ENCODE results near the gene LARGE2. TPM values are rescaled to one million over a fixed set of nuclear protein-coding genes. Genes with fewer than 3 reads are reported as not detected.

Gene LARGE2
- under 1 TPM in 2 of 4 donors, not detected in 2; 0.24 to 0.37 TPM for total RNA-seq

DNA sequence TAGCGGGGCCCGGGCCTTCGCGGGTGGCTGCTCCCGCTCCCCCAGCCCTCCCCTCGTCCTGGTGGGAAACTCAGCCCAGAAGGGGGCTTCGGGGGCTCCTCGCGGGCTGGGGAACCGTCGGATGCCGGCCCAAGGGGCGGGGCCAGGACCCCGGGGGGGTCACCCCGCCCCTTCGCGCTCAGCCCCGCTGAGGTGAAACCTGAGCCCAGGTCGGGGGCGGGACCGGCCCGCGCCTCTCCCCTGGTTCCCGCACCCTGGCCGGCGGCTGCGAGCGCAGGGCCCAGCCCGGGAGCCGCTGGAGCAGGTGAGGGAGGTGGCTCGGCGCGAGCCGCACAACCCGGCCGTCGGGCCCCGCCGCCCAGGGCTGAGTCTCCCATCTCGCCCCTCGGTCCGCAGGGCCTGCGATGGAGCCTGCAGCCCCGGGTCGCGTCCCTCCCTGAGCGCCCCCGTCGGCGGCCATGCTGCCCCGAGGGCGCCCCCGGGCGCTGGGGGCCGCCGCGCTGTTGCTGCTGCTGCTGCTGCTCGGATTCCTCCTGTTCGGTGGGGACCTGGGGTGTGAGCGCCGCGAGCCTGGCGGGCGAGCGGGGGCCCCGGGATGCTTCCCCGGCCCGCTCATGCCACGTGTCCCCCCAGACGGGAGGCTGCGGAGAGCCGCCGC lies at the start of gene LARGE2:
Gene LARGE2, plus strand, starts transcription at position 232 of the 658 bp plus-strand sequence. Its CDS starts 227 bp downstream, at position 459.
- TF ChIP-seq CTCF (IDR thresholded peaks at IDR 0.05), result no peak
- ATAC-seq (ENCODE audit: low FRiP score) (no peak), DNase-seq (ENCODE audit: low spot score) (no peak)

- ATAC-seq (ENCODE audit: low FRiP score) (no peak), DNase-seq (ENCODE audit: low spot score) (no peak)
- TF ChIP-seq CTCF (IDR thresholded peaks at IDR 0.05), result no peak
Measured at GRCh38 chr11:45876401-45876800, 46.1 kb upstream of the LARGE2 start.

DNA sequence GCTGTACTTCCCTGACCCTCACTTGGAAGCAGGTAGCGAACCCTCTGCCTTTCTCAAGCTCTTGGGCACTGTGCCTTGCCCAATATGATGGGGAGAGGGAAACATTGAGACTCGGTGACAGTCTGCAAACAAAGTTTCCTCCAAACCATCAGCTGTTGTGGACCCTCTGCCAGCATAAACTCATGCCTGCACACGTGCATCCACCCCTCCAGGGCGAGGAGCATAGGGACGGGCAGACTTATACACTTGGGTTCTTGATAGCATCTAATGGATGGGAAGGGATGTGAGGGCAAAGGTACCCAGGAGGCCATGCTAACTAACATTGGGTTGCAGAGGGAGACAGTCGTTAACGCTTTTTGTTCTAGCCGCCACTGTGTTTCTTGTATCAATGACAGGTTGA lies 45.2 kb upstream of the LARGE2 start:
- DNase-seq (ENCODE audit: low spot score) (no peak), ATAC-seq (ENCODE audit: low FRiP score) (no peak)
- no peak for TF ChIP-seq CTCF (IDR thresholded peaks at IDR 0.05)

- DNase-seq (ENCODE audit: low spot score), result no peak
- ATAC-seq (ENCODE audit: low FRiP score), result no peak
- no peak for TF ChIP-seq CTCF (IDR thresholded peaks at IDR 0.05)
Measured at GRCh38 chr11:45877845-45878244, 44.6 kb upstream of the LARGE2 start.

GRCh38 chr11:45879803-45880686 lies 42.4 kb upstream of the LARGE2 start:
- DNase-seq (ENCODE audit: low spot score) (no peak), ATAC-seq (ENCODE audit: low FRiP score) (peak; percentile 72)
- TF ChIP-seq CTCF (IDR thresholded peaks at IDR 0.05), result no peak

GRCh38 chr11:45880772-45881570 lies 41.5 kb upstream of the LARGE2 start:
- DNase-seq (ENCODE audit: low spot score) (no peak), ATAC-seq (ENCODE audit: low FRiP score) (no peak)
- no peak for TF ChIP-seq CTCF (IDR thresholded peaks at IDR 0.05)

All from omental fat pad (tissue), 4 donors.